Activated CD8-positive, alpha-beta memory T cell treated with anti-CD3 and anti-CD28 coated beads, Interleukin-2, amount 10 ng/mL, durations not matched to agents 7 days and 5 days (primary cell): Measurements from ENCODE around the gene PITX2. TPM values are rescaled to one million over a fixed set of nuclear protein-coding genes. Genes with fewer than 3 reads are reported as not detected.
"Not testable (repeated sequence)": the region's sequence is repeated elsewhere in the genome, so short reads cannot be mapped to it uniquely, and the experiment has no call there.

ENCODE experiments used
- ATAC-seq: fragments of 150-1000 bp; cut with Tn5 transposase; one replicate; pipeline ENCODE4 v1.10.0; 2021; ENCODE audit warnings: moderate library complexity
- CTCF ChIA-PET: fragments of 350-600 bp; sonication (Branson Sonifier 250); formaldehyde crosslinking; loops from one replicate; lab custom pipeline; 2021; ENCODE audit warnings: antibody characterized with exemption; lab: Charles Lee
- DNase-seq: peaks from one replicate; pipeline ENCODE4 v3.0.0-alpha.2; 2020
- H3K27ac Mint-ChIP-seq: one replicate; pipeline ENCODE4 v1.8.0; 2021; ENCODE audit warnings: mild to moderate bottlenecking, mixed read lengths
- H3K27me3 Mint-ChIP-seq: one replicate; pipeline ENCODE4 v1.8.0; 2021; ENCODE audit warnings: mixed read lengths
- H3K36me3 Mint-ChIP-seq: one replicate; pipeline ENCODE4 v1.8.0; 2021; ENCODE audit warnings: mild to moderate bottlenecking, mixed read lengths
- H3K4me1 Mint-ChIP-seq: one replicate; pipeline ENCODE4 v1.8.0; 2021; ENCODE audit warnings: mixed read lengths
- H3K4me3 Mint-ChIP-seq: one replicate; pipeline ENCODE4 v1.8.0; 2021; ENCODE audit warnings: mild to moderate bottlenecking, moderate library complexity, mixed read lengths
- H3K9me3 Mint-ChIP-seq: one replicate; pipeline ENCODE4 v1.8.0; 2022; ENCODE audit warnings: low read depth, mixed read lengths
- total RNA-seq, 2 experiments: library from RNA; stranded (reverse); gene quantifications; one replicate each; pipeline ENCODE4 v1.2.3, GENCODE V29; 2021

Gene PITX2
- total RNA-seq, 2 experiments from 2014 or later = not detected

DNA sequence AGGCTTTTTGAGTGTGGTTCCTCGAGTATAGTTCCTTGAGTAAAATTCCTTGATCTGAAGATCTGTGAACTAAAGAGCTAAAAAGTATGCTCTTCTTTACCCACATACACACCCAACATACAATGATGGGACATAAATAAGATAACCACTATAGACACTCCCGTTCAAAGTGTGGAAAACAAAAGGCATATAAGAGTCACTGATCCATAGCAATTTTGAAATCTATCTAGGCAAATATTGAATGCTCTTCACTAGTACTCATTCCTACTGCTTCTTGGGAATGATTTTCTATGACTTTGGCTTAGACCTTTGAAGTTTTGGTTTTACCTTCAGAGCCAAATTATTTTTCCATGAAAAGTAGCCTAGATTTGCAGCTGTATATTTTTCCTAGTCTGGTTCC is 26.4 kb downstream of the PITX2 start:
- H3K9me3 Mint-ChIP-seq = peaks cover 5% of the 10 kb centered on the region
- H3K4me3 Mint-ChIP-seq = no peak overlapping the region
- no peaks in the 10 kb centered on the region for H3K36me3 Mint-ChIP-seq
- no peak for DNase-seq
- no peak for ATAC-seq
- H3K27ac Mint-ChIP-seq = no peak overlapping the region
- CTCF ChIA-PET = no interaction called here
- H3K4me1 Mint-ChIP-seq = no peaks in the 10 kb centered on the region
- peaks cover 5% of the 10 kb centered on the region for H3K27me3 Mint-ChIP-seq

DNA sequence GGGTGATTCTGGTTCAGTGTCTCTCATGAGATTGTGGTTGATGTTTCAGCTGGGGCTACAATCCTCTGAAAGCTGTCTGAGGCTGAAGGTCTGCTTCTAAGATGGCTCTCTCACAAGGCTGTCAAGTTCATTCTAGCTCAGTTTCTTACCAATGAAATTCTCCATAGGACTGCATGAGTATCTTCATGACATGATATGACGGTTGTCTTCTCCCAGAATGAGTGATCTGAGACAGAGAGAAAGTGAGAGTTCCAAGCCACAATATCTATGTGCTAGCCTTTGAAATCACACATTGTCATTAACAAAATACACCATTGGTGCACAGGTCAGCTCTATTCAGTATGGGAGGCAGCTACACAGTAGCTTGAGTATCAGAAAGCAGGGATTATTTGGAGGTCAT is 27.3 kb downstream of the PITX2 start:
- Mint-ChIP-seq H3K9me3 (peaks cover 5% of the 10 kb centered on the region), H3K4me1 (no peaks in the 10 kb centered on the region), H3K36me3 (no peaks in the 10 kb centered on the region), H3K27ac (no peak overlapping the region), H3K27me3 (peaks cover 7% of the 10 kb centered on the region), H3K4me3 (no peak overlapping the region)
- no peak for ATAC-seq
- CTCF ChIA-PET = no interaction called here
- DNase-seq = no peak

DNA sequence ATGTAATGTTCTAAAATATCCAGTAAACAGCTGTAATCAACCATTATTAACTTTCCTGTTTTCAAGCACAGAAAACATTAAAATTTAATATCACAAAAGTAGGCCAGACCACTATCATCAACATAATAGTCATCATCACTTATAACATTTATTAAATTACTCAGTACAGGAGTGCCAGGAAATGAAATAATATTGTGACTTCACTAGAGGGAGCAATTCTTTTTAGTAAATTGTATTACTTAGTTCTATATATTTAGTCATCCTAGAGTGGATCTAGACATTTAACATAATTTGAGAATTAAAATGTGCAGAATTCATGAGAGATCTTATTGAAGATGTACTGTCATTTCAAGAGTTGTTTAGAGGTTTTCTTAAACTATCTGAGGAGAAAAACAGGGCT is 33.6 kb downstream of the PITX2 start:
- H3K9me3 Mint-ChIP-seq = no peaks in the 10 kb centered on the region
- no peak overlapping the region for H3K4me3 Mint-ChIP-seq
- DNase-seq (no peak), ATAC-seq (no peak)
- H3K36me3 Mint-ChIP-seq = no peaks in the 10 kb centered on the region
- no peak overlapping the region for H3K27ac Mint-ChIP-seq
- H3K27me3 Mint-ChIP-seq = peaks cover 2% of the 10 kb centered on the region
- CTCF ChIA-PET = no interaction called here
- H3K4me1 Mint-ChIP-seq = no peaks in the 10 kb centered on the region

DNA sequence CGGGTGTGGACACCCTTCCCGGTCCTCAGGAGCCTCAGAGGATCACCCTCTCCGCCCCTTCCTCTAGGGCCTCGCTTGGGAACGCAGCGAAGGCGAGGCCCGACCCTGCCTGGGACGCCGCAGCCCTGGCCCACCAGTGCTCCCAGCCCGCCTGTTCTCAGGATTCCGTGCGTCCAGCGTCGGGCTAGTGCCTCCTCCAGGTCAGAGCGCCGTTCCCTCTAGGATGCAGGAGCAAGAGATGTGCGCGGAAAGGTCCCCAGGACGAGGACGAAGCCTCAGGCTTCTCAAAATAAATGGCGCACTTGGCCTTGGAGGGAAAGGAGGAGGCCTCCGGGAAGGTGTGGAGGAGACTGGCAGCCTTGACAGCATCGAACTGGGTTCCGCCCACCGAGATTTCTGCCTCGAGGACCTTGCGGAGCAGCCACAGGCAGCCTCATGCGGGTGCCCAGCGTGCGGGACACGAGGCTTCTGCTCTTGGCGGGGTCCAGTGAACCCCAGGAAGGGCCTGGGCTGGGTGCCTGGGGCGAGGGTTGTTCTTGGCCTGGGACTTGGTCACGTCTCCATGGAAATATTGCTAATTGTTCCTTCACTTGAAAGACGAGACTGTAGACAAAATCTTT is 35.1 kb downstream of the PITX2 start:
- CTCF ChIA-PET = no interaction called here
- peaks cover 2% of the 10 kb centered on the region for H3K27me3 Mint-ChIP-seq

DNA sequence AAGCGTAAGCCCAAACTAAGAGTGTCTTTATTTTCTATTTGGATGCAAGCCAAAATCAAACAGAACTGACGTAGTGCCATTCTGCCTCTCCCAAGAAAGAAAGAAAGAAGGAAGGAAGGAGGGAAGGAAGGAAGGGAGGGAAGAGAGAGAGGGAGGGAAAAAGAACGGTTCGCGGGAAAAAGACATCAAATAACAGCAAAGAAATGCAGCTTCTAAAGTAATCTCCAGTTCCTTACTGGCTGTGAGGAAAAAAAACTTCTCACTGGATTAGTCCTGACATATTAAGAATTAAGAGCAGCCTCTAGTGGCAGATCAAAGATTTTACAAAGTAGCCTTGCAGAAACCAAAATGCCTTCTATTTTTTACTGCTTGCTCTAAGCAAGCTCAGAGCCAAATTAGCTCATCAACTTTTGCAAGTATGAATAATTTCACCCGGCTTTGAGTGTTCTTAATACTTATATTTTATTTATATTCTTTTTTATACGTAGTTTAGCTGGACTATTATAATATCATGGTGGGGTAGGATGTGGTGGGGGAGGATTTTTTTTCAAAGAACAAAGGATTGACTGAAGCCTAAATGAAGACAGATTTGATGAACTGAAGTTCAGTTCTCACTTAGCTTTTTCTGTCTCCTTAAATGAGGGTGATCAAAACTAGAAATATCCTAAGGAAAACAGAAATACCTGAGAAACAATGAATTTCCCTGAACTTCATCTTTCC is 36.6 kb downstream of the PITX2 start:
- ATAC-seq (no peak), DNase-seq (no peak)
- H3K4me1 Mint-ChIP-seq = no peaks in the 10 kb centered on the region
- no peaks in the 10 kb centered on the region for H3K9me3 Mint-ChIP-seq
- H3K4me3 Mint-ChIP-seq = no peak overlapping the region
- CTCF ChIA-PET = no interaction called here
- peaks cover 6% of the 10 kb centered on the region for H3K27me3 Mint-ChIP-seq
- H3K27ac Mint-ChIP-seq = no peak overlapping the region
- no peaks in the 10 kb centered on the region for H3K36me3 Mint-ChIP-seq

More for the DNA sequence above, 35.1 kb downstream of the PITX2 start:
- no peak overlapping the region for H3K27ac Mint-ChIP-seq
- DNase-seq (no peak), ATAC-seq (no peak)
- H3K9me3 Mint-ChIP-seq = no peaks in the 10 kb centered on the region
- H3K36me3 Mint-ChIP-seq = no peaks in the 10 kb centered on the region
- H3K4me3 Mint-ChIP-seq = no peak overlapping the region
- no peaks in the 10 kb centered on the region for H3K4me1 Mint-ChIP-seq

GRCh38 chr4:110576696-110577095 is 46.2 kb downstream of the PITX2 start:
- peaks cover 15% of the 10 kb centered on the region for H3K27me3 Mint-ChIP-seq
- H3K4me3 Mint-ChIP-seq, CTCF ChIA-PET, ATAC-seq, H3K27ac Mint-ChIP-seq, H3K4me1 Mint-ChIP-seq, H3K9me3 Mint-ChIP-seq, DNase-seq, H3K36me3 Mint-ChIP-seq: not testable (repeated sequence)

Other genes with a start within 250 kb of the PITX2 start
- gene ENPEP, start 146.9 kb downstream of the PITX2 start, total RNA-seq = under 1 TPM; 0.54 to 0.93 TPM